KOPT-K1 (cell line): ENCODE measurements around the gene APOBR.
"Not testable (repeated sequence)": the region's sequence is repeated elsewhere in the genome, so short reads cannot be mapped to it uniquely, and the experiment has no call there.

Experiments
- H3K27ac ChIP-seq: fragments of 200-600 bp; sonication (generic); 2 replicates; pipeline ENCODE4 v1.5.1; 2016; ENCODE audit warnings: antibody characterized with exemption, mild to moderate bottlenecking, low read depth, low read length; ENCODE audit not compliant: poor library complexity, severe bottlenecking
- H3K36me3 ChIP-seq: fragments of 200-600 bp; sonication (generic); 2 replicates; pipeline ENCODE4 v1.5.1; 2017; ENCODE audit warnings: antibody characterized with exemption, mild to moderate bottlenecking, low read length, moderate library complexity; ENCODE audit not compliant: insufficient read depth
- H3K9me3 ChIP-seq: fragments of 200-600 bp; sonication (generic); 2 replicates; pipeline ENCODE4 v1.5.1; 2017; ENCODE audit warnings: antibody characterized with exemption, low read length, mild to moderate bottlenecking; ENCODE audit not compliant: insufficient read depth, poor library complexity, severe bottlenecking

APOBR gene

GRCh38 chr16:28494121-28494851 lies at the start of gene APOBR:
APOBR (plus strand) TSS chr16:28494643; CDS start chr16:28494682, 39 bp downstream.
- Histone ChIP-seq H3K27ac (peak within 1 kb of the TSS; percentile 98), H3K36me3 (peaks cover 7% of the 10 kb centered on the region), H3K9me3 (no peaks in the 10 kb centered on the region)

DNA sequence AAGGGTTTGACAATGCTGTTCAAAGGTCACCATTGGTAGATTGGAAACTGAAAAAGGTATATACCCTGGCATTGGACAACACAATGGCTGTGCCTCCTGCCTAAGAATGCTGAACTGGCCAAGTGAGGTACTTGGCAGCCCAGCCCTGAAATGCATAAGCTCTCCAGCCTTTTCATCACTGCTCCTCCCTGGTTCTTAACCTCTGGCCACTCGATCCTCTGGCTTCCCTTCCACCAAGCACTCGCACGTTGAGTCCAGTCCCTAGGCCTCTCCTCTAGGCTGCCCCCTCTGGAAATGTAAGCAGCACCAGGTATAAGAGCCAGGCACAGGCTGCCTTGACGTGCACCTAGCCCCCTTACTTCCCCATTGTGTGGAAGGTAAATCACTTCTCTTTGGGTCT lies 48.1 kb upstream of the APOBR start:
- not testable (repeated sequence) for H3K9me3 ChIP-seq, H3K36me3 ChIP-seq, H3K27ac ChIP-seq

GRCh38 chr16:28447081-28447480 lies 47.4 kb upstream of the APOBR start:
- not testable (repeated sequence) for H3K36me3 ChIP-seq, H3K9me3 ChIP-seq, H3K27ac ChIP-seq

- Histone ChIP-seq H3K36me3 (peaks cover 47% of the 10 kb centered on the region), H3K27ac (no peak overlapping the region), H3K9me3 (no peaks in the 10 kb centered on the region)
Observed at GRCh38 chr16:28473714-28474265, 20.7 kb upstream of the APOBR start.

DNA sequence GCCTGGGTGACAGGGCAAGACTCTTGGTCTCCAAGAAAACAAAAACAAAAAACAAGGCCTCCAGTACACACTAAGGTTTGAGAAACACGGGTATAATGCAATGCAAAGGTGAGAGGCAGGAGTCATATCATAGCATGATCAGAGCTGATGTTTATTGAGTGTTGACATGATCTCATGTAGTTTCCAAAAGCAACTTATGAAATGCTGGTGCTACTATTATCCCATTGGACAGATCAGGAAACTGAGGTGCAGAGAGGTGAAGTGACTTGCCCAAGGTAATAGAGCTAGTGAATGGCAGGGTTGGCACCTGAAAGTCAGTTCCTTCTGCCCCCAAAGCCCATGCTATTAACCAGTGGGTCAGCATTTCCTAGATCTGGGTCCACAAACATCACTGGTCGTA lies 19.2 kb upstream of the APOBR start:
- peaks cover 61% of the 10 kb centered on the region for H3K36me3 ChIP-seq
- H3K27ac ChIP-seq = no peak overlapping the region
- H3K9me3 ChIP-seq = no peaks in the 10 kb centered on the region

DNA sequence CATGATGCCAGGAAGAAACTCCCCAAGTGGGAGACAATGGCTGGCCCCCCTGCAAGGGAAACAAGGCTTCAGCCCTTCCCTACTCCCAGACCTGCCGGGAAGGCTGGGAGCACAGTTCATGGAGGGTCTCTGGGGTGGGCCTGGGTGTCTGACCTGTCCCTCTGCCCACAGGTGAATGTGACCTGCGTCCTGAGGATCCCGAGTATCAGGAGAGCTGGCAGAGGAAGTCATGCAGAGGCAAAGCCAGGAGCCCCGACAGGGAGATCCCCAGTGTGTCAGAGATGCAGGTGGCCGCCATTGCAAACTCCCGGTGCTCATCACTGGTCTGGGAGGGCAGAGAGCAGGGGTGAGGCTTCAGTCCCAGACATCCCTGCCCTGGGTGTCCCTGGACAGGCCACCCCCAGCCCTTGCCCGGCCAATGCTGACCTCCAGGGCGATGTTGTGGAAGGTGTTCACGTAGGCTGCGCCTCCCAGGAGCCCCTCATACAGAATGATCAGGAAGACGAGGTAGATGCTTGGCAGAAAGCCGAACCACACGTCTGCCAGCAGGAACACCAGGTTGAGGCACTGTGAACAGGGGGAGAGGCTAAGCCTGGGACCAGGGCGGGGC lies 17.0 kb upstream of the APOBR start:
- no peaks in the 10 kb centered on the region for H3K9me3 ChIP-seq
- H3K27ac ChIP-seq = no peak overlapping the region
- peaks cover 83% of the 10 kb centered on the region for H3K36me3 ChIP-seq

DNA sequence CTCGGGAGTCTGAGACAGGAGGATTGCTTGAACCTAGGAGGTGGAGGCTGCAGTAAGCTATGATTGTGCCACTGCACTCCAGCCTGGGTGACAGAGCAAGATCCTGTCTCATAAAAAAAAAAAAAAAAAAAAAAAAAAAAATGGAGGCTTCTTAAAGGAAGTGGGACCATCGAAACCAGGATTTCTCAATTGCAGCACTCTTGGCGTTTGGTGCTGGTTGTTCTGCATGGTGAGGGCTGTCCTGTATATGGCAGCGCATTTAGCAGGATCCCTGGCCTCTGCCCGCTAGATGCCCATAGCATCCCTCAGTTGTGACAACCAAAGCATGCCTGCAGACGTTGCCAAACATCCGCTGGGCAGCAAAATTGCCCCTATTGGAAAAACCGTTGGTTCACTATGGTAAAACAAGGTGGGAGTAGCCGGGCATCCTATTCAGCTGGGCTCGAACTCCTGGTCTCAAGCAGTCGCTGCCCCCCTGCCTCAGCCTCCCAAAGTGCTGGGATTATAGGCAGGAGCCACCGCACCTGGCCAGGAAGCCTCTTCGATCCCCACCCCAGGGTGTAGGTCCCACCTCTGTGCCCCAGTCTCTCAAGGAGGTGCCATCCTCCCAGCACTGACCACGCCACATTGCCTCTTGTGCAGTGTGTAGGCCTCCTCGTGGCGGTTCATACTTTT lies 15.8 kb upstream of the APOBR start:
- H3K9me3 ChIP-seq = no peaks in the 10 kb centered on the region
- no peak overlapping the region for H3K27ac ChIP-seq
- peaks cover 91% of the 10 kb centered on the region for H3K36me3 ChIP-seq

DNA sequence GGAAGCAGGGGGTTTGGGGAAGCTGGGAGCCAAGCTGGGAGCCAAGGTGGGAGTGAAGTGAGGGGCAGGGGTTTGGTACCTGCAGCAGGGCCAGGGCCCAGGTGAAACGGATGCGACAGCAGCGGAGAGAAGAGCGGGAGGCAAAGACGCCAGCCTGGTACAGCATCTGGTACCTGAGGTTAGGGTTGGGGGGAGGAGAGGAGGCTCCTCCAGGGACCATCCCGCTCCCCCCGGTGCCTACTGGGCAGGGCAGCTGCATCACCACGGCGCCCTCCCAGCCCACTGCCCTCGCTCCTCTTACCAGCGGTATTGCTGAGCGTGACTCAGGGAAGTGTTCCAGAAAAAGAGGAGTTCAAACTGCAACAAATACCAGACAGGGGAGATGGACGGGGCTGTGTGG lies 12.4 kb upstream of the APOBR start:
- H3K36me3 ChIP-seq = peaks cover 80% of the 10 kb centered on the region
- H3K9me3 ChIP-seq = no peaks in the 10 kb centered on the region
- no peak overlapping the region for H3K27ac ChIP-seq

GRCh38 chr16:28483361-28483760 lies 11.1 kb upstream of the APOBR start:
- not testable (repeated sequence) for H3K9me3 ChIP-seq, H3K27ac ChIP-seq
- H3K36me3 ChIP-seq = peaks cover 77% of the 10 kb centered on the region

GRCh38 chr16:28486266-28486665 lies 8.2 kb upstream of the APOBR start:
- Histone ChIP-seq H3K27ac (no peak overlapping the region), H3K36me3 (peaks cover 65% of the 10 kb centered on the region), H3K9me3 (no peaks in the 10 kb centered on the region)

DNA sequence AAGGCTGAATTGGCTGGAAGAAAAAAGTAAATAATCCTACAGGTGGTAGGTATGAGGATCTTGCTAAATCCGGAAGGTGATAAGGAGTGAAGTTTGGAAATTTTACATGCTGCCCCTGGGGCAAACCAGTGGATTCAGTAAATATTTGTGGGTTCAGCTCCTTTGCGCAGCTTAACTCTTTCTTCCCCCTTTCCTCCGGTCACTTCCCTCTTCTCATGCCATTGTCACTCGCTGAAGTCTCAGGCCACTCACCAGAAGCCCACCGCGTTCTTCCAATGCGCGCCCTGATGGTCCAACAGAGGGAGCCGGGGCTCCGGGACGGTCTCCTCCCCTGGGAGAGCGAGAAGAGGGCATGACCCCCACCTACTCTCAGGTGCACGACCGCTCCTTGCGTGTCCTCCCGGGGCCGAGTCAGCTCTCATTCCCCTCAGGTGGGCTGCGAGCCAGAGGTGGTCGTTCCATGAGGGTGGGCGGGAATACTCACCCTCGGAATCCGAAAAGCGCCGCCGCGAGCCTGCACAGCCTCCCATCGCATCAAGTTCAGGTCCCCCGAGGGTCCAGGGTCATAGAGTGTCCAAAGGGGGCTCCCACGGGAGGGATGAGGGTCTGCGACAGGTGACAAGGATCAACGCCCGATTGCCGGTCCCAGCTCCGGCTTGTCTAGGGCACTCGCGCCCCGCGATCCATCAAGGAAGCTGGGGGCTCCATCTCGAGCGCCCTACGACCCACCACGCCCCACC lies 3.0 kb upstream of the APOBR start:
- Histone ChIP-seq H3K36me3 (peaks cover 32% of the 10 kb centered on the region), H3K27ac (peak overlapping the region; percentile 98), H3K9me3 (no peaks in the 10 kb centered on the region)

DNA sequence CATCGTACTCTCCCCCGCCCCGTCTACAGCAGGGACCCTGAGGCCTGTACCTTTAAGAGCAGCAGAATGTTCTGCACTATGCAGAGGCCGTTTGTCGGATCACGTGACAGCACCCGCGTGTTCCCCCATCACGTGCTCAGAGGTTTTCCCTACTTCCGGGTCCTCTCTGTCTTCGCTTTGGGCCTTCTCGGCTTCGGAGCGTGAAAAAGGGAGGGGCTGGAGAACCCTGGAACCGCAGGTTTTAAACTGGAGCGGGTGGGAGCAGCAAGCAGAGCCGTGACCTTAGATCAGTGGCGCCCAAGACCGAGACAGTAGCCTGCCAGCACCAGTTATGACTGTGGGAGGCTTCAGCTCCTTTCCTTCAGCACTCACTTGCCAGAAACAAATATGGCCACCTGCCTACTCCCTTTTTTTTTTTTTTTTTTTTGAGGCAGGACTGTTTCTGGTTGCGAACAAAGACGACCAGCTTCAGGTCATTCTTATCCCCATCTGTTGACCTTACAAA lies 2.4 kb upstream of the APOBR start, which contains the start of gene CLN3:
CLN3 (minus strand) TSS at position 105 of the 505 bp plus-strand sequence. CDS start 315 bp downstream, outside the sequence.
- Histone ChIP-seq H3K27ac (peak within 1 kb of the TSS; percentile 98), H3K36me3 (peaks cover 27% of the 10 kb centered on the region), H3K9me3 (no peaks in the 10 kb centered on the region)

DNA sequence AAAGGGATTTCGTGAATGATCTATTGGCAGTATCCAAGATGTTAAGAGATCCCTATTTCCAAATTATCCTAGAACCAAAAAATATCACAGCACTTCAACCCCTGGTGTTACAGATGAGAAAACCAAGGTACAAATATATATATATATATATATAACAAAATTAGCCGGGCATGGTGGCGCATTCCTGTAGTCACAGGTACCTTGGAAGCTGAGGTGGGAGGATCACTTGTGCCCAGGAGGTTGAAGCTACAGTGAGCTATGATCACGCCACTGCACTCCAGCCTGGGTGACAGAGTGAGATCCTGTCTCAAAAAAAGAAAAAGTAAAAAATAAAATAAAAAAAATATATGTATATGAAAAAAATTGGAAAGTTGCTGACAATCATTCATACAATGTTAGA lies 1.9 kb upstream of the APOBR start:
- peaks cover 22% of the 10 kb centered on the region for H3K36me3 ChIP-seq
- H3K27ac ChIP-seq = peak overlapping the region; percentile 98
- H3K9me3 ChIP-seq = no peaks in the 10 kb centered on the region

DNA sequence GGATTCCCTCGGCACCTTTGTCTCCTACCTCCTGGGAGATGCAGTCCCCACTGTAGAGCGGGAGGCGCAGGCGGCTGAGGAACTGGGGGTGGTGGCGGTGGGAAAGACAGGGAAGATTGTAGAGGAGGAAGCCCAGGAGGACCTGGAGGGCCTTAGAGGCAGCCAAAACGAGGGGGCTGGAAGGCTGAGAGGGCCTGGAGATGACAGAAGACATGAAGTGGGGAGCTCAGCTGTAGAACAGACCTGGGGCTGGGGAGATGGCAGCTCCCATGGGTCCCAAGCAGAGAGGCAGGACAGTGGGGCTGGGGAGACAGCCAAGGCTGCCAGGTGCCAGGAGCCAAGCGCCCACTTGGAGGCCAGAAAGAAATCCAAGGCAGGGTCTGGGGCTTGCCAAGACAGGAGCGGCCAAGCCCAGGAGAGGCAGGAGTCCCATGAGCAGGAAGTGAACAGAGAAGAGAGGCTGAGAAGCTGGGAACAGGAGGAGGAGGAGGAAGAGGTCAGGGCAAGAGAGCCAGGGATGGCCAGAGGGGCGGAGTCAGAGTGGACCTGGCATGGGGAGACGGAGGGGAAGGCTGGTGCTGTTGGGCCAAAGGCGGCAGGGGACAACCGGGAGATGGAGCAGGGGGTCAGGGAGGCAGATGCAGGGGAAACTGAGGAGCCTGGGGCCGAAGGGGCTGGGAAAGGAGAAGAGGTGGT lies 803 bp downstream of the APOBR start:
- H3K9me3 ChIP-seq = no peaks in the 10 kb centered on the region
- H3K27ac ChIP-seq = peak overlapping the region; percentile 98
- no peaks in the 10 kb centered on the region for H3K36me3 ChIP-seq
